HepG2 (cell line): Measurements from ENCODE around the gene ENHO. TPM values are rescaled to one million over a fixed set of nuclear protein-coding genes. Genes with fewer than 3 reads are reported as not detected.

Experiments used
- ATAC-seq: fragments of 200-7000 bp; cut with Tn5 transposase; 3 replicates; pipeline ENCODE4 v1.9.1; 2020; ENCODE audit warnings: mild to moderate bottlenecking, moderate library complexity
- BruUV-seq: library from RNA; stranded (reverse); fragments of 400-500 nt; replicated peaks from 2 replicates; lab custom pipeline; 2021; lab: Mats Ljungman, UMichigan
- CTCF ChIA-PET: fragments of 300-600 bp; formaldehyde crosslinking; extraction: SDS; loops from one replicate; lab custom pipeline; 2021; ENCODE audit warnings: low total read pairs, inconsistent platforms, low intra/inter-chr PET ratio; lab: Yijun Ruan, JAX
- POLR2A ChIA-PET: fragments of 350-600 bp; sonication (Branson Sonifier 250); formaldehyde crosslinking; loops from one replicate; lab custom pipeline; 2020; ENCODE audit warnings: antibody characterized with exemption, inconsistent platforms; lab: Yijun Ruan, JAX
- DNase-seq: peaks from one replicate; pipeline ENCODE4 v3.0.0-alpha.2; 2015; ENCODE audit warnings: low spot score
- FAIRE-seq: peaks from 3 replicates; lab custom pipeline; 2011; peaks lifted over from hg19 to GRCh38; lab: Jason Lieb, UNC
- H2AFZ ChIP-seq: one replicate; pipeline ENCODE4 v1.6.1; 2011; ENCODE audit warnings: low read length, inconsistent platforms
- H3K27ac ChIP-seq: fragments of 300-600 bp; 3 replicates; pipeline ENCODE4 v1.8.0; 2011; ENCODE audit warnings: mixed run types, mild to moderate bottlenecking, mixed read lengths, low read length, inconsistent platforms; ENCODE audit not compliant: insufficient read depth; ENCODE audit errors: extremely low read length
- H3K27me3 ChIP-seq, 2 experiments: fragments of 200-600 bp in 1 of 2; 2 replicates in 1 of 2; 3 replicates in 1 of 2; pipeline versions ENCODE4 v1.6.0 to v1.8.0; 2011; ENCODE audit warnings: low read length in 2 of 2, mild to moderate bottlenecking in 2 of 2, moderate library complexity in 2 of 2, inconsistent platforms in 1 of 2; ENCODE audit not compliant: insufficient read depth in 2 of 2, control insufficient read depth in 1 of 2
- H3K36me3 ChIP-seq, 2 experiments: fragments of 200-600 bp in 1 of 2; replicated peaks in 1 of 2; 2 replicates in 1 of 2; 3 replicates in 1 of 2; pipeline versions ENCODE4 v1.5.1 to v1.8.0; 2011; ENCODE audit warnings: low read length in 2 of 2, inconsistent platforms in 1 of 2; ENCODE audit not compliant: insufficient read depth in 2 of 2, control insufficient read depth in 1 of 2
- H3K4me1 ChIP-seq: 2 replicates; pipeline ENCODE4 v1.5.1; 2012; ENCODE audit warnings: low read length, inconsistent platforms; ENCODE audit not compliant: insufficient read depth
- H3K4me2 ChIP-seq: 2 replicates; pipeline ENCODE4 v1.6.0; 2011; ENCODE audit warnings: low read depth, low read length, inconsistent platforms
- H3K4me3 ChIP-seq, 3 experiments: fragments of 200-600 bp in 1 of 3; sonication (generic), shearing (Covaris generic) in 1 of 3; replicated peaks in 1 of 3; 2 replicates each; pipeline ENCODE4 v1.5.1; 2011 to 2016; ENCODE audit warnings: low read length in 3 of 3, inconsistent platforms in 2 of 3, low read depth in 2 of 3, mild to moderate bottlenecking in 2 of 3, control low read depth in 1 of 3, mixed read lengths in 1 of 3; ENCODE audit not compliant: insufficient read depth in 1 of 3
- H3K79me2 ChIP-seq: one replicate; pipeline ENCODE4 v1.6.1; 2011; ENCODE audit warnings: low read length, inconsistent platforms; ENCODE audit not compliant: insufficient read depth
- H3K9ac ChIP-seq: 2 replicates; pipeline ENCODE4 v1.6.0; 2011; ENCODE audit warnings: mild to moderate bottlenecking, low read depth, low read length, inconsistent platforms; ENCODE audit not compliant: insufficient read depth
- H3K9me3 ChIP-seq: 2 replicates; pipeline ENCODE4 v1.5.1; 2012; ENCODE audit warnings: mild to moderate bottlenecking, low read length
- H4K20me1 ChIP-seq: 2 replicates; pipeline ENCODE4 v1.6.0; 2011; ENCODE audit warnings: inconsistent platforms, mild to moderate bottlenecking, low read length, moderate library complexity; ENCODE audit not compliant: insufficient read depth
- GATAD1 ChIP-seq: IDR thresholded peaks from 2 replicates; pipeline ENCODE4 v1.6.1; 2016; ENCODE audit warnings: missing genetic modification reagents, missing compliant biosample characterization
- KLF12 ChIP-seq: sonication (generic); formaldehyde crosslinking; IDR thresholded peaks from 2 replicates; pipeline ENCODE4 v1.4.0; 2020; ENCODE audit warnings: missing genetic modification reagents, borderline replicate concordance
- MLXIP ChIP-seq: sonication (generic); formaldehyde crosslinking; IDR thresholded peaks from 2 replicates; pipeline ENCODE4 v1.9.0; 2021; ENCODE audit warnings: missing genetic modification reagents, borderline replicate concordance
- SAP130 ChIP-seq: IDR thresholded peaks from 2 replicates; pipeline ENCODE4 v1.6.1; 2016; ENCODE audit warnings: low read depth
- SNAI1 ChIP-seq: sonication (generic); formaldehyde crosslinking; IDR thresholded peaks from 2 replicates; pipeline ENCODE4 v1.5.0; 2020; ENCODE audit warnings: mild to moderate bottlenecking, missing genetic modification reagents, borderline replicate concordance
- ZBTB43 ChIP-seq: sonication (generic); formaldehyde crosslinking; conservative IDR thresholded peaks from 2 replicates; pipeline ENCODE4 v1.4.0; 2020; ENCODE audit warnings: missing genetic modification reagents
- ZFYVE20 ChIP-seq: sonication (generic); formaldehyde crosslinking; IDR thresholded peaks from 2 replicates; pipeline ENCODE4 v1.8.0; 2023; ENCODE audit warnings: low read depth, mild to moderate bottlenecking, moderate library complexity, missing genetic modification reagents, borderline replicate concordance
- ZNF121 ChIP-seq: sonication (generic); formaldehyde crosslinking; IDR thresholded peaks from 2 replicates; pipeline ENCODE4 v1.5.0; 2020; ENCODE audit warnings: mild to moderate bottlenecking, missing genetic modification reagents
- ZNF205 ChIP-seq: IDR thresholded peaks from 2 replicates; pipeline ENCODE4 v1.6.1; 2018; ENCODE audit warnings: missing biosample characterization, missing genetic modification reagents
- ZNF382 ChIP-seq: sonication (generic); formaldehyde crosslinking; IDR thresholded peaks from 2 replicates; pipeline ENCODE4 v1.5.0; 2020; ENCODE audit warnings: missing genetic modification reagents, mild to moderate bottlenecking, borderline replicate concordance
- ZNF7 ChIP-seq: IDR thresholded peaks from 2 replicates; pipeline ENCODE4 v1.6.1; 2016; ENCODE audit warnings: missing biosample characterization, missing genetic modification reagents
- WGBS: methylation state at CpG from one replicate; pipeline ENCODE4 v1.1.6; 2017; ENCODE audit warnings: low lambda C conversion rate; 5-methylcytosine and 5-hydroxymethylcytosine counted together
- in situ Hi-C: cut with HindIII; loops from 2 replicates; pipeline ENCODE4 v1.10.0; 2017; ENCODE audit warnings: low pct_unique_long_range_greater_than_20kb; ENCODE audit not compliant: extremely low pct_ligation_motif_present
- intact Hi-C: fragments of 100-400 bp; cut with micrococcal nuclease; formaldehyde crosslinking; loops from one replicate; pipeline ENCODE4 v1.10.0; 2022; ENCODE audit not compliant: unreplicated experiment
- polyA plus RNA-seq, 8 experiments: library from polyadenylated mRNA; depleted of rRNA in 3 of 8; stranded (reverse) in 7 of 8; unstranded in 1 of 8; fragments of >200 nt; fragmentation: Illumina TruSeq in 4 of 8; extraction: Trizol in 4 of 8; gene quantifications; 2 replicates each; pipeline versions ENCODE4 v1.2.1 to v1.2.3, GENCODE V29; 2011 to 2016; ENCODE audit warnings: low read depth in 4 of 8, missing spikeins in 1 of 8, mixed read lengths in 1 of 8; ENCODE audit not compliant: insufficient read depth in 1 of 8
- total RNA-seq, 5 experiments: library from RNA; depleted of rRNA; stranded (reverse); fragments of >200 nt; fragmentation: Illumina TruSeq; extraction: Trizol; gene quantifications; 2 replicates each; pipeline ENCODE4 v1.2.3, GENCODE V29; 2016; ENCODE audit warnings: low read depth in 1 of 5
- TF ChIP-seq, protein P1 (sequence below): sonication (generic); formaldehyde crosslinking; IDR thresholded peaks from 2 replicates; pipeline ENCODE4 v1.4.0; 2020; ENCODE audit warnings: missing genetic modification reagents, borderline replicate concordance
- TF ChIP-seq, protein P2 (sequence below): sonication (generic); formaldehyde crosslinking; IDR thresholded peaks from 2 replicates; pipeline ENCODE4 v1.4.0; 2020; ENCODE audit warnings: missing genetic modification reagents

ENHO gene
- total and polyA plus RNA-seq, 2 of the 13 experiments (the other 11 are each of a cell fraction or from before 2014, with no cell fraction given) = 0.08 to 0.60 TPM

DNA sequence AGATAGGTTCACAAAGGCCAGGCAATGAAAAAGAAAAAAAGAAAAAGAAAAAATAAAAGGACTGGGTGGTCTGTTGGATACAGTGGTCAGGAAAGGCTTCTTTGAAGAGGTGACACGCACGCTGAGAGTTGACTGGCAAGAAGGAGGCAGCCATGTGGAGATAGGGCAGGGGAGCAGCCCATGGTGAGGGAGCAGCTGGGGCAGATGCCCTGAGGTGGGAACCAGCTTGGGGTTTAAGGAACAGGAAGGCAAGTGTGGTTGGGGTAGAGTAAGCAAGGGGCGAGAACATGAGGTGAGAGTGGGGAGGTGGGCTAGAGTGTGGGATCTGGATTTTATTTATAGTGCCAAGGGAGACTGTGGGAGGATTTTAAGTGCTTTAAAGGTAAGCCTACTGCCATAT lies 6.8 kb downstream of the ENHO start (continued):
- TF ChIP-seq, protein P1, sequence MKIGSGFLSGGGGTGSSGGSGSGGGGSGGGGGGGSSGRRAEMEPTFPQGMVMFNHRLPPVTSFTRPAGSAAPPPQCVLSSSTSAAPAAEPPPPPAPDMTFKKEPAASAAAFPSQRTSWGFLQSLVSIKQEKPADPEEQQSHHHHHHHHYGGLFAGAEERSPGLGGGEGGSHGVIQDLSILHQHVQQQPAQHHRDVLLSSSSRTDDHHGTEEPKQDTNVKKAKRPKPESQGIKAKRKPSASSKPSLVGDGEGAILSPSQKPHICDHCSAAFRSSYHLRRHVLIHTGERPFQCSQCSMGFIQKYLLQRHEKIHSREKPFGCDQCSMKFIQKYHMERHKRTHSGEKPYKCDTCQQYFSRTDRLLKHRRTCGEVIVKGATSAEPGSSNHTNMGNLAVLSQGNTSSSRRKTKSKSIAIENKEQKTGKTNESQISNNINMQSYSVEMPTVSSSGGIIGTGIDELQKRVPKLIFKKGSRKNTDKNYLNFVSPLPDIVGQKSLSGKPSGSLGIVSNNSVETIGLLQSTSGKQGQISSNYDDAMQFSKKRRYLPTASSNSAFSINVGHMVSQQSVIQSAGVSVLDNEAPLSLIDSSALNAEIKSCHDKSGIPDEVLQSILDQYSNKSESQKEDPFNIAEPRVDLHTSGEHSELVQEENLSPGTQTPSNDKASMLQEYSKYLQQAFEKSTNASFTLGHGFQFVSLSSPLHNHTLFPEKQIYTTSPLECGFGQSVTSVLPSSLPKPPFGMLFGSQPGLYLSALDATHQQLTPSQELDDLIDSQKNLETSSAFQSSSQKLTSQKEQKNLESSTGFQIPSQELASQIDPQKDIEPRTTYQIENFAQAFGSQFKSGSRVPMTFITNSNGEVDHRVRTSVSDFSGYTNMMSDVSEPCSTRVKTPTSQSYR (CRISPR knock-in tag) = no peak
- TF ChIP-seq ZNF7 (CRISPR knock-in tag) = no peak

DNA sequence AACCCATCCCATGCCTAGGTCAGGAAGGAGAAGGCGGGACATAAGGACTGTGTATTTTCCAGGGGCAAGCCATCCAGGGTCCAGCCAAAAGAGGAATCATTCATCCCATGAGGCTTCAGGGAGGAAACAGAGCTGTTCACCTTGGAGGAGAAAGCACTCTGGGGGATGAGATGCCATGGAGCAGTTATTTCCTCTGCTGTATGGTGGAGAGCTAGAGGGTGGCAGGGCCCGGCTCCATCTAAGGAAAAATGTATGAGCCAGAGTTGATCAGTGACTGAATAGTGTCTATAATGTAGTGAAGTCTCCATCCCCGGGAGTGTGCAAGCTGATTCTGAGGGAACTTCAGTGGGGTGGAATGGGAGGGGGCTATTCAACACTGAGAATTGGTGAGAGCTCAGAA lies 8.0 kb downstream of the ENHO start:
- POLR2A ChIA-PET = no interaction called here
- Histone ChIP-seq H2AFZ (no peak overlapping the region), H3K36me3 (no peaks in the 10 kb centered on the region), H3K4me2 (no peak overlapping the region), H3K79me2 (no peaks in the 10 kb centered on the region), H3K27ac (no peak overlapping the region), H3K27me3 (peaks cover 3 to 27% of the 10 kb centered on the region in 2 experiments; a peak in 3 of 5 replicates), H3K9me3 (no peaks in the 10 kb centered on the region), H3K4me3 (no peak overlapping the region), H3K4me1 (peaks cover 16% of the 10 kb centered on the region), H3K9ac (no peak overlapping the region), H4K20me1 (no peaks in the 10 kb centered on the region)
- intact Hi-C loops = no loop called here
- TF ChIP-seq ZNF205 (CRISPR knock-in tag) = no peak
- TF ChIP-seq SNAI1 = no peak
- no peak for TF ChIP-seq ZFYVE20
- TF ChIP-seq GATAD1 = no peak
- TF ChIP-seq ZNF121 (CRISPR knock-in tag) = no peak
- TF ChIP-seq ZNF382 (CRISPR knock-in tag) = no peak
- TF ChIP-seq, protein P2, sequence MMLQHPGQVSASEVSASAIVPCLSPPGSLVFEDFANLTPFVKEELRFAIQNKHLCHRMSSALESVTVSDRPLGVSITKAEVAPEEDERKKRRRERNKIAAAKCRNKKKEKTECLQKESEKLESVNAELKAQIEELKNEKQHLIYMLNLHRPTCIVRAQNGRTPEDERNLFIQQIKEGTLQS (CRISPR knock-in tag) = no peak
- no peak for TF ChIP-seq ZBTB43 (CRISPR knock-in tag)
- TF ChIP-seq SAP130 (CRISPR knock-in tag) = no peak
- TF ChIP-seq KLF12 (CRISPR knock-in tag) = no peak
- TF ChIP-seq MLXIP (CRISPR knock-in tag) = no peak
- ATAC-seq (no peak), DNase-seq (no peak), FAIRE-seq (no peak)
- 40% methylated on average over 2 of the region's 3 CpGs for WGBS
- CTCF ChIA-PET = no interaction called here
- in situ Hi-C loops = no loop called here
- no TSS peak for BruUV-seq
